ENCODE results near the gene CCNQ.
A peak's percentile ranks its signal among the peaks of the same experiment; 100 is the strongest.

Gene CCNQ

DNA sequence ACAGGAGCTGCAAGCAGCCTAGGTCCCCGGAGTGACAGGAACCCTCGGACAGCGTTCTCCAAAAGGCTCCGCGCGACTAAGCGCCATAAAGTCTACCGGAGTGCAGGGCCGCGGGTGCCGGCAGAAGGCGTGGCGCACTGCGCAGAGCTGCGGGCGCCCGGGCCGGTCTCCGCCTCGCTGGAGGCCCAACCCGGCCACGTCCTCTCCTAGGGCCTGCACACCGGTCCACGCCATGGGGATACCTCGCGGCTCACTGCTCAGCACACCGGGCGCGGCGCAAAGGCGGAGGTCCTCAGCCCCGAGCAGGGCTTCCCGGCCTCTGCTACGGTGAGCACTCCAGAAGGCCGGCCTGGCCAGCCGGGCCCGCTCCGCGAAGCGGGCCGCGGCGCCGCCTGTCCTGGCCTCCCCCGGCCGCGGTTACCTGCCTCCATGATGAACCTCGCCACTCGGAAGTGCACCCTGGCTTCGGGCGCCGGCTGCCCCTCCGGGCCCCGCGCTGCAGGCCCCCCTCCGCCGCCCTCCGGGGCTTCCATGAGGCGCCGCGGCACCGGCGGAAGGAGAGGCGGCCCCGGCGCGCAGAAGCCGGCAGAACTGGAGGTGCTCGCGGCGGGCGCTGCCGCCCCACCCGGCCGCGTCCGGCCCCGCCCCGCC lies at the start of gene CCNQ:
Gene CCNQ, minus strand, starts transcription at position 599 of the 651 bp plus-strand sequence. Its CDS starts 66 bp downstream, at position 533.
- H3K4me1 Mint-ChIP-seq (ENCODE audit: low read depth), result peaks cover 34% of the 10 kb centered on the region
- no peaks in the 10 kb centered on the region for H3K9me3 Mint-ChIP-seq
- H3K27me3 Mint-ChIP-seq (ENCODE audit: low read depth), result no peaks in the 10 kb centered on the region
- peak within 1 kb of the TSS; percentile 90 for H3K4me3 Mint-ChIP-seq
- H3K36me3 Mint-ChIP-seq (ENCODE audit: low read depth), result peaks cover 7% of the 10 kb centered on the region
- H3K27ac Mint-ChIP-seq, result peak within 1 kb of the TSS; percentile 73

DNA sequence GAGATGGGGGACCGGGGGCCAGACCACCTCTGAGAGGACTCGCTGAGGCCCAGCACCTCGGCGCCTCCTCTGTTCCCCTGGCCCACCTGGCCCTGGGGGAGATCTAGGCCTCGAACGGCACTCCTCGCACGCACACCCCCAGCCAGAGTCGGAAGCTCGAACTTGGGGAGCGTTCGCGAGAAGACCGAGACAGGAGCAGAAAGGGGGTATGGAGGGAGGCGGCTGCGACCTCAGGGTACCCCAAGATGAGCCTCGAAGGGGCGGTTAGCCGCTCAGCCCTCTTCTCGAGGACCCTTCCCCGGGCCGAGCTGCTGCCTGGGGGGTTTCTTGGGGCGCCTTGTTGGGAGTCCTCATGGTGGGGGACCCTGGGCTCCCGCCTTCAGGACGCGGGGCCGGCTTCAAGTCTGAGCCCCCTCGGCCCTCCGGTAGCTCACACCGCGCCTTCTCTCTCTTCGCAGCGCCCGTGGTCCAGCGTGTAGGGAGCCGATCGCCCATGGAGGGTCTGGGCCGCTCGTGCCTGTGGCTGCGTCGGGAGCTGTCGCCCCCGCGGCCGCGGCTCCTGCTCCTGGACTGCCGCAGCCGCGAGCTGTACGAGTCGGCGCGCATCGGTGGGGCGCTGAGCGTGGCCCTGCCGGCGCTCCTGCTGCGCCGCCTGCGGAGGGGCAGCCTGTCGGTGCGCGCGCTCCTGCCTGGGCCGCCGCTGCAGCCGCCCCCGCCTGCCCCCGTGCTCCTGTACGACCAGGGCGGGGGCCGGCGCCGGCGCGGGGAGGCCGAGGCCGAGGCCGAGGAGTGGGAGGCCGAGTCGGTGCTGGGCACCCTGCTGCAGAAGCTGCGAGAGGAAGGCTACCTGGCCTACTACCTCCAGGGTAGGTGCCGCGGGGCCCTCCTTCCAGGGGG lies 48.8 kb upstream of the CCNQ start:
- Mint-ChIP-seq H3K27me3 (ENCODE audit: low read depth) (peaks cover 34% of the 10 kb centered on the region), H3K36me3 (ENCODE audit: low read depth) (no peaks in the 10 kb centered on the region), H3K9me3 (no peaks in the 10 kb centered on the region), H3K4me3 (no peak overlapping the region), H3K27ac (no peak overlapping the region), H3K4me1 (ENCODE audit: low read depth) (peaks cover 2% of the 10 kb centered on the region)

DNA sequence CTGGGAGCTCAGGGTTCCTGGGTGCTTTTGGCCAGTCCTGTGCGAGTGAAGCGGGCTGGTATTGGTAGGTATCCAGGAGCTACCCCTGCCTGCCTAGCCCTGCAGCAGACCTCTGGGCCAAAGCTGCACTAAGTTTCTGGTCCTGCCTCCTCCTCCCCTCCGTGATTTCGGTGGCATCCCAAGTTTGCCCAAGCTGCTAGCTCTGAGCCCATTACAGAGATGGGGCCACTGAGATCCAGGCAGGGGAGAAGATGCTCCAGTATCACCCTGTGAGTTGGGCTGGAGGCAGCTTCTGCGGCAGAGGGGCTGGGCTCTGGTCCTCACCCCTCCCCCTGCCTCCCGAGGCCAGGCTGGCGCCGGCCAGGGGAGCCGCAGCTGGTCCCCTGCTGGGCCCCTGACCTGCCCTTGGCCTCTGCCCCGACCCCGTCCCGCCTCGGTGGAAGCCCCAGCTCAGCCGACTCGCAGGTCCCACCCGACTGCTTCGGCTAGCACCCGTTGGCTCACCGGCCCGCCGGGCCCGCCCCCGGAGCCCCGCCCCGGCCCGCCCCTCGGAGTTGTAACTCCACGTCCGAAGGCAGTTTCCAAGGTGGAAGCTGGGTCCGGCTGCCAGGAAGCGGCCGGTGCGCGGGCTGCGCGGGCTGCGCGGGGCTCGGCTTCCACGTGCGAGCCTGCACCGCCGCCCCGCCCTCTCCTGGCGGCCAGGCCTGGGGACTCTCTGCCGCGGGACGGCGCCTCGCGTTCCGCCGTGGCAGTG lies 47.9 kb upstream of the CCNQ start, which contains the start of gene DUSP9:
Gene DUSP9, plus strand, starts transcription at position 584 of the 754 bp plus-strand sequence. CDS start 751 bp downstream, outside the sequence.
- Mint-ChIP-seq H3K4me1 (ENCODE audit: low read depth) (peaks cover 2% of the 10 kb centered on the region), H3K4me3 (no peak within 1 kb of the TSS), H3K27me3 (ENCODE audit: low read depth) (peaks cover 35% of the 10 kb centered on the region)

DNA sequence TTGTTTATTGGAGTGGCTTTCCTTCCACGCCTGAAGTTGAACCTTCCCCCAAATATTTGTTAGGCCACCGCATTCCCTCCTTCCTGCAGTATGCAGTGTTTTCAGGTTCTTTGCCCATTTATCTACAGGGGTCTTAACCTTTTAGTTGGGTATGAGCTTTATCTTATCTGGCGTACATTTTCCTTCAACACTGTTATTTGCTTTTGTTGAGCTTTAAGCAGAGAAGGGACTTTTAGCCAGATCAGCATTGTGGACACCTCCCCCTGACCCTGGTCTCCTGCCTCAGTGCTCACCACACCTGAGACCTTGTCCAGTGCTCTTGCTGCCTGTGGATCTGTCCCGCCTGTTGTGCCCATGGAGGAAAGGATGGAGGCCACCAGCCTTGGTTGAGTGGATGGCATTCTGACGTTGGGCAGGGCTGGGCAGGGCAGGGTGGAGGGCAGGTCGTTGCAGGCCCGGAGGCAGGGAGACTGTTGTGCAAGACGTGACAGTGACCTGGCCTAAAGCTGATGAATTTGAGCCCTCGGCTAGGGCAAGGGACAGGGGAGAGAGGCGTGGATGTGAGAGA lies 47.1 kb upstream of the CCNQ start:
- H3K4me3 Mint-ChIP-seq, result no peak overlapping the region
- H3K36me3 Mint-ChIP-seq (ENCODE audit: low read depth), result no peaks in the 10 kb centered on the region
- no peaks in the 10 kb centered on the region for H3K9me3 Mint-ChIP-seq
- H3K27ac Mint-ChIP-seq, result no peak overlapping the region
- peaks cover 39% of the 10 kb centered on the region for H3K27me3 Mint-ChIP-seq (ENCODE audit: low read depth)
- H3K4me1 Mint-ChIP-seq (ENCODE audit: low read depth), result peaks cover 5% of the 10 kb centered on the region

More for the DNA sequence above, 47.9 kb upstream of the CCNQ start, which contains the start of gene DUSP9:
- no peak within 1 kb of the TSS for H3K27ac Mint-ChIP-seq
- no peaks in the 10 kb centered on the region for H3K9me3 Mint-ChIP-seq
- H3K36me3 Mint-ChIP-seq (ENCODE audit: low read depth), result no peaks in the 10 kb centered on the region

DNA sequence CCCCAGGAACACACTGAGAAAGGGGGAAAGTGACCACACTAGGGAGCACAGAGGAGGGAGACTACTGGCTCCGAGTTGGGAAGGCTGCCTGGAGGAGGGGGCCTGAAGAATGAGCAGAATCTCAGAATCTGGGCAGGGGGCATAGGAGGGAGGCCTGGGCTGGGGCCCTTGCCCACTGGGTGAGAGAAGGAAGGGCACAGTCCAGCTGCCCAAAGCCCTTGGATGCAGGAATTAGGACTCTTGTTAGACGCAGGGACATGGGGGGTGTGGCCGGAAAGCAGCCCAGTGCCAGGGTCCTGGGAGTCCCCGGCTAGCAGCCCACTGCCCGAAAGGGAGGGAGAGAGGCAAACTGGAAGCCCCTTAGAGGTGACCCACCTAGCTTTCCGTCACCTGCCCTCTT lies 46.2 kb upstream of the CCNQ start:
- H3K27me3 Mint-ChIP-seq (ENCODE audit: low read depth), result peaks cover 42% of the 10 kb centered on the region

DNA sequence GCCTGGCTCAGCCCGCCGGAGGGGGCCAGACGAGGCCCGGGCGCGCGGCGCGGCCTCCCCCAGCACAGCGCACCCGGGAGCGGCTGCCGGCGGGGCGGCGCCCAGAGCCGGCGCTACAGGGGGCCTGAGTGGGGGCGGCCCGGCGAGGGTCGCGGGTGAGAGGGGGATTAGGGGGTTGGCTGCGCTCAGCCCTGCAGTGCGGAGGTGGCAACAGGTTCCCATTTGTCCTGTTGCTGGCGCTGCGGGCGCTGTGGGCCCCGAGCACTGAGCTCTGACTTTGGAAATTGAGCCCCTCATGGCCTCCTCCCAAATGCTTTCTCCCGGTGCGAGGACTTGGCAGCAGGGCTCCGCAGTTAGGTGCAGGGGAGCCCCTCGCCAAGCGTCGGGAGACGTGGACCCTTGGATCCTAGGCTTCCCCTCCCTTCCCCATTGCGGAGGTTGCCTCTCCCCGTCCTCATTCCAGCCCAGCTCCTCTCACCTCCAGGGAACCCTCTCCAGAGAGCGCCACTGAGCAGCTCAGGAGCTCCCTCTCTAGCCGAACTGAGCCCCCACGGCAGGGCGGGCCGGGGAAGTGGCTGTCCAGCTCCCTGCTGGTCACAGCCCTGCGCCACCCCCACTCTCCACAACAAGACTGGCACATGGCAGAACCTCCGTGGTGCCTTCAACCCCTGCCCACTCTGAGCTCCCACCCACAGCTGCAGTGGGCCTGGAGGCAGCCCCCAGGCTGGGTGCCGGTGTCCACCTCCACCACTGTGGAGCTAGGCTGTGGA lies 45.6 kb upstream of the CCNQ start:
- Mint-ChIP-seq H3K9me3 (no peaks in the 10 kb centered on the region), H3K4me3 (no peak overlapping the region), H3K4me1 (ENCODE audit: low read depth) (peaks cover 5% of the 10 kb centered on the region), H3K27me3 (ENCODE audit: low read depth) (peaks cover 42% of the 10 kb centered on the region), H3K27ac (no peak overlapping the region), H3K36me3 (ENCODE audit: low read depth) (no peaks in the 10 kb centered on the region)

More for the DNA sequence above, 46.2 kb upstream of the CCNQ start:
- H3K4me3 Mint-ChIP-seq, result no peak overlapping the region
- no peaks in the 10 kb centered on the region for H3K36me3 Mint-ChIP-seq (ENCODE audit: low read depth)
- H3K9me3 Mint-ChIP-seq, result no peaks in the 10 kb centered on the region
- H3K27ac Mint-ChIP-seq, result no peak overlapping the region
- H3K4me1 Mint-ChIP-seq (ENCODE audit: low read depth), result peaks cover 5% of the 10 kb centered on the region

DNA sequence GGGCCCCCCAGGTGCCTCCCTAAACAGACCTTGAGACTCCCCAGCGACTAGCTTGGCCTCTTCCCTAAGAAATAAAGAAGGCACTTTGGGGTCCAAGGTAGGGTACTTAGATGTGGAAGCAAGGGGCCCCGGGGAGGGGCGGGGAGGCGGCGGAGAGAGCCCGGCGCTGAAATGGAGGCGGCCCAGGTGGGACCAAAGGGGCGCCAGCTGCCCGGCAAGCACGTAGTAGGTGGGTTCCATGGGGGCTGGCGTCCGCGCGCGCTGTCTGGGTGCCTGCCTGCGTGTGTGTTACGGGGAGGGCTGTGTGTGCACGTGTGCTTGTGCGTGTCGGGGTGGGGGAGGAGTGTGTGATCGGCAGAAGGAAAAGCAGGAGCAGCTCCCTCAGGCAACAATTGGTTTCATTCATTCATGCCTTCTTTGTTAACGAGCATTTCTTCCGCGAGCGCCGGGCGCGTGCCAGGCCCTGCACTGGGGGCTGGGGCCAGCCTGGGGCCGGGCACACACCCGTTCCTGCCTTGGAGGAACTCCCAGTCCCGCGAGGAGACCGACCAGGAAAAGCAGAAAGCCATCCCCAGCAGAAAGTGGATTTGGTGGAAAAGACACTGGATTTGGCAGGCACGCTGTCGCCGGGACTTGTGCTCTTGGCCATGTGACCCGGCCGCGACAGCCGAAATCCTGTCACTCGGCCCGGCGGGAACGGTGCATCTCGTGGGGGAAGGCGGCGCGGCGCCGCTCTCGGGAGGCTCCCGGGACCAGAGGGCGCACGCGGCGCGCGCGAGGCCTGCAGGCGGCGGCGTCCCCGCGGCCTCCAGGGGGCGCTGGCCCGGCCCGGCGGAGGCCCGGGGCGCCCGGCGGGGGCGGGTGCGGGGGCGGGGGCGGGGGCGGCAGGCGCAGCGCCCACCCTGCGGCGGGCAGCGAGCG lies 44.8 kb upstream of the CCNQ start:
- no peak overlapping the region for H3K4me3 Mint-ChIP-seq
- peaks cover 40% of the 10 kb centered on the region for H3K27me3 Mint-ChIP-seq (ENCODE audit: low read depth)
- H3K9me3 Mint-ChIP-seq, result no peaks in the 10 kb centered on the region
- H3K27ac Mint-ChIP-seq, result no peak overlapping the region
- H3K36me3 Mint-ChIP-seq (ENCODE audit: low read depth), result no peaks in the 10 kb centered on the region
- peaks cover 5% of the 10 kb centered on the region for H3K4me1 Mint-ChIP-seq (ENCODE audit: low read depth)

DNA sequence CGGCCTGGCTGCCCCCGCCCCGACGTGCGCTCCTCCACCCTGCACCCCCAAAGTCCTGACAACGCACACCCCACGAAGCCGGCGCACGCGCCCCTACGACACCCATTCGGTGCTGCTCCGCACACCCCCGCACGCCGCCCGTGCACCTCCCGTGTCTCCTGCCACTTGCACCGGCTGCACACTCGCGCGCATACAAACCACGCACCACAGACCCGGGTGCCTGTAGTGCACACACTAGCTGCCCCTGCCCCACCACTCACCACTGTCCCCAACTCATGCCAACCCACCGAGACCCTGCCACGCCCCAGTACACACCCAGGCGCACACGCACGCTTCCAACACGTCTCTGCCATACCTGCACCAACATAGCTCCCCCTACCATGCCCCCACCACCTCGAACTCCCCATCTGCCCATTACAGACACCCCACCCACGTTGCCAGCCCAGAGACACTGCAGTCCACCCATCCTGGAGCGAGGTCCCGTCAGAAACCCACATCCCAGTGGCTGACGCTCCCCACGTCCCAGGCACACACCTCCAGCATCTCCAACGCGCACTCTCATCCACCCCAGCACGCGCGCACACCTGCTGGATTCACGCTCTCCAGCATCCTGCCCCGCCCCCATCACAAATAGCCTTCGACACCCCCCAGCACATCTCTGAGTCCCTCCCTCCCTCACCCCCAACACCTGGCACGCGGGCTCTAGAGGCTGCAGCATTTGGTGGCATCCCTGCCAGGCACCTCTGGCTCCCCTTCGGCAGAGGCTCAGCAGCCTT lies 43.9 kb upstream of the CCNQ start:
- no peaks in the 10 kb centered on the region for H3K9me3 Mint-ChIP-seq
- H3K4me3 Mint-ChIP-seq, result peak overlapping the region; percentile 53
- H3K36me3 Mint-ChIP-seq (ENCODE audit: low read depth), result no peaks in the 10 kb centered on the region
- H3K27ac Mint-ChIP-seq, result no peak overlapping the region
- H3K4me1 Mint-ChIP-seq (ENCODE audit: low read depth), result peaks cover 5% of the 10 kb centered on the region
- peaks cover 36% of the 10 kb centered on the region for H3K27me3 Mint-ChIP-seq (ENCODE audit: low read depth)

DNA sequence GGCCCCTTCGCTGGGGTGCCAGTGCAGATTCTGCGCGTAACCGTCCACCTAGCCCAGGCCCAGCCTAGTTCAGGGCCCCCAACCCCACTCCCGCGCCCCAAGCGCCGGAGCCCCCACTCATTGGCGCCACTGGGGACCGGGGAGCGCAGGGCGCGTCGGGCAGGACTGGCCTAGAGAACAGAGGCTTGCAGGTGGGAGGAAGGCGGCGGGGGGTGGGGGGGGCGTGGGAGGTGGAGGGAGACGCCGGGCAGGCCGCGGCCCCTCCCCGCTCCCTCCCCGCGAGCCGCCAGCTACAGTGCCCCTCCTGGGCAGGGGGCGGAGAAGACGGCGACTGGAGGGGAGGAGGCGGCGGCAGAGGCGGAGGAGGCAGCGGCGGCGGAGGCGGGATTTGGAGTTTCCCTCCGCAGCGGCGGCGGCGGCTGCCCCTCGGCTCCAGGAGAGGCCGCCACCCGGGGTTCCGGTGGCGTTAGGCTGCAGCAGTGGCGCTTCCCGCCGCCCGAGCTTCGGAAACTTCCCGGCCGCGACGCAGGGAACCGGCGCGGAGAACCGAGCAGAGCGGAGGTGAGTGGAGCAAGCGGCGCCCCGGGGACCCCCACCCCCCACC lies 43.2 kb upstream of the CCNQ start:
- H3K4me3 Mint-ChIP-seq, result no peak overlapping the region
- no peaks in the 10 kb centered on the region for H3K36me3 Mint-ChIP-seq (ENCODE audit: low read depth)
- peaks cover 36% of the 10 kb centered on the region for H3K27me3 Mint-ChIP-seq (ENCODE audit: low read depth)
- peaks cover 5% of the 10 kb centered on the region for H3K4me1 Mint-ChIP-seq (ENCODE audit: low read depth)
- no peak overlapping the region for H3K27ac Mint-ChIP-seq
- H3K9me3 Mint-ChIP-seq, result no peaks in the 10 kb centered on the region

DNA sequence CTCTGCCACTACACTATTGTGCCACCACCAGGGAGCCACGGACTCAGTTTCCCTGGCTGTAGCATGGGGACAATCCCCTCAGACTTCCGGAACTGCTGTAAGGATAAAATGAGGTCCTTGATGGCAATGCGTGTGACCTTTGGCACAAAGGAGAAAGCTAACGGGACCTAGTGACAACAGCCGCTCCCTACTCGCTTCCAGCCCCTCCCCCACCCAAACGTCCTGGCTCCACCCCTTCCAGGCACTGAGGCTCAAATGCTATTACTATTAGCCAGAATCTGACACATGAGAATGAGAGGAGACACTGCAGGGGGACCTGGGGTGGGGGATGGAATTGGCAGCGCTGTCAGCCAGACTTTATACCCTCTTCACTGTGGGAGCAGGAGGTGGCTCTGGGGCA lies 42.7 kb upstream of the CCNQ start:
- Mint-ChIP-seq H3K36me3 (ENCODE audit: low read depth) (no peaks in the 10 kb centered on the region), H3K4me1 (ENCODE audit: low read depth) (peaks cover 5% of the 10 kb centered on the region), H3K9me3 (no peaks in the 10 kb centered on the region), H3K27me3 (ENCODE audit: low read depth) (peaks cover 36% of the 10 kb centered on the region), H3K27ac (no peak overlapping the region), H3K4me3 (no peak overlapping the region)

DNA sequence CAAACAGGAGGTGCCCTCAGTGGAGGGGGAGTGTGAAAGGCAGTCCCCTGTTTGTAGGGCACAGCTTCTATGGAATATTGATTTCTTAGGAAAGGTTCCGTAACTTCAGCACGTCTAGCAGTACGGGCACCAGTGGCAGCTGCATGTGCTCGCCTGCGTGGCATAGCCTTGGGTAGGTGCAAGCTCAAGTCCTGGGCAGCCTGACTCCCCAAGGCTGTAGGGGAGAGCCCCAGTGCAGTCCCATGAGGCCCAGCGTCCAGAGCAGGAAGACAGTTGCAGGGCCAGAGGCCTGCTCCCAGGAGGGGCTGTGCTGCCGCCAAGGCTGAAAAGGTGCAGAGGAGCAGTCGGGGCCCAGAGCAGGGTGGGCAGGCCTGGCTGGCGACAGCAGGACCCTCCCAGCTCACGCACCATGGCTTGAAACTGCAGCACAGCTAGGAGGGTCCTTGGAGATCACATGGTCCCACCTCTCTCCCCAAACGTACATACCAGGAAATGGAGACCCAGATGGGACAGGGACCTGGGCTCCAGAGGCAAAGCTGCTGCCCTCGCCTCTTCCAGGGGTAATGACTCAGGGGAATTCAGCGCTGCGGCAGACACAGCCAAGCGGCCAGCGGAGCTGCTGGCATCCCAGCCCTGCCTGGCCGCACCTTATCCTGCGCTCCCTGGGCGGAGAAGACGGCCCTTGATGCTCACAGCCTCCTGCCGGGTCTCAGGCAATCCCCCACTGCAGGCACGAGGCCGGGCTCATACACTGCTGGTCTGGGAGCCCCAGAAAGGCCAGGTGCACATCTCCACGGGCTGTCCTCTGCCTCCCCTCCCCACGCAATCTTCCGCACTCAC lies 42.0 kb upstream of the CCNQ start:
- H3K27ac Mint-ChIP-seq, result no peak overlapping the region
- no peak overlapping the region for H3K4me3 Mint-ChIP-seq
- peaks cover 29% of the 10 kb centered on the region for H3K27me3 Mint-ChIP-seq (ENCODE audit: low read depth)
- H3K4me1 Mint-ChIP-seq (ENCODE audit: low read depth), result peaks cover 5% of the 10 kb centered on the region
- H3K36me3 Mint-ChIP-seq (ENCODE audit: low read depth), result no peaks in the 10 kb centered on the region
- no peaks in the 10 kb centered on the region for H3K9me3 Mint-ChIP-seq
